NCI-H1048 (cell line): ENCODE results near the gene KLHL24.
"Not testable (repeated sequence)": the region's sequence is repeated elsewhere in the genome, so short reads cannot be mapped to it uniquely, and the experiment has no call there.

ENCODE experiments used
- DNase-seq: peaks from one replicate; lab custom pipeline; 2025; lab: John Stamatoyannopoulos, UW

KLHL24 gene, protein sequence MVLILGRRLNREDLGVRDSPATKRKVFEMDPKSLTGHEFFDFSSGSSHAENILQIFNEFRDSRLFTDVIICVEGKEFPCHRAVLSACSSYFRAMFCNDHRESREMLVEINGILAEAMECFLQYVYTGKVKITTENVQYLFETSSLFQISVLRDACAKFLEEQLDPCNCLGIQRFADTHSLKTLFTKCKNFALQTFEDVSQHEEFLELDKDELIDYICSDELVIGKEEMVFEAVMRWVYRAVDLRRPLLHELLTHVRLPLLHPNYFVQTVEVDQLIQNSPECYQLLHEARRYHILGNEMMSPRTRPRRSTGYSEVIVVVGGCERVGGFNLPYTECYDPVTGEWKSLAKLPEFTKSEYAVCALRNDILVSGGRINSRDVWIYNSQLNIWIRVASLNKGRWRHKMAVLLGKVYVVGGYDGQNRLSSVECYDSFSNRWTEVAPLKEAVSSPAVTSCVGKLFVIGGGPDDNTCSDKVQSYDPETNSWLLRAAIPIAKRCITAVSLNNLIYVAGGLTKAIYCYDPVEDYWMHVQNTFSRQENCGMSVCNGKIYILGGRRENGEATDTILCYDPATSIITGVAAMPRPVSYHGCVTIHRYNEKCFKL

DNA sequence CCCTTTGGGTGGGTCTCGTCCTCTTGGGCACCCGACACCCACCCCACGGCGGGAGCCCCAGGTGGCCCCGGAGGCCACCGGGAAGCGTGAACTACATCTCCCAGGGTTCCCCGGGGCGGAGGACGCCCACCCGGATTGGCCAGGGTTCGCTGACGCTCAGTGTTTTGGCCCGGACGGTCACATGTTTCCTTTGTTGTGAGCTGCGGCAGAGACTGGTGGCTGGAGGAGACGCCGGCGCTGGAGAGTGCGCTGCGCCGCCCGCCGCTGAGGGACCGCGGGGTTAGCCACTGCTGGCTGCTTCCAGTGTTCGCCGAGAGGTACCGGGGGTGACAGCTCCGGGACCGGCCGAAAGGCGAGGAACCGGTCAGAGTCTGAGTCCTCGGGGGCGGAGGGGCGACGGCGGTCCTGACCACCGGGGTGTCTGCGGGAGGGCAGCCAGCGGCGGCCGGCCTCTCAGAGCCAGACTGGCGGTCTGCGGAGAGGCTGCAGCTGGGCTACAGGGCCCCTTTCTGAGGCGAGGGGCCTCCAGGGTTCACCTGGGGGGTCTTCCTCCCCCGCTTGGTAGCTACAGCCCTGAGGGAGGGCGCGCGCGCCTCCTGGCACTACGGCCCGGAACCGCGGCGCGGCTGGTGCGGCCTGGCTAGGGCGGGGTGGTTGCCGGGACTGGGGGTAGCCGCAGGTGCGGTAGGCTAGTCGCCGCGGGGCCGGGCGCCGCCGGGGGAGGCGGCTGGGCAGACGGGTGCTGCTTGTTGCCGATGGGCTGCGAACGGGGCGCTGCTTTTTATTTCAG, at the start of gene KLHL24:
Gene KLHL24, plus strand, starts transcription at position 193 of the 790 bp plus-strand sequence. CDS start 14,734 bp downstream, outside the sequence.
- DNase-seq: peak; percentile 86

DNA sequence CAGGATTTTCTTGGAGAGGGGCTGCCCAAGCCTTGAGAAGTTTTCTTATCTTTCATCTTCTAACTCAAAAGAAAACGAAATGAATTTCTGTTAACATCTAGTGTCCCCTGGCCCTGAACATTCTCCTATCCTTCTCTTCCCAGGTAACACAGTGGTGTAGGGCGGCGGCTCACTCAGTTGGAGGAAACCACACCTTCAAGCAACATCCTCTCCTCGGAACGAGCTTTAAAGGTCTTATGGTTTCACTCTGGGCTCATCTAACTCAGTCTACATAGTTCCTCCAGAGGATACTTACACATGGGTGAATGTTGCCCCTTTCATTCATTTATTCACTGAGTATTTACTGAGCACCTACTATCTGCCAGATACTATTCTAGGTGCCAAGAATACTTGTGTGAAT, 48.9 kb upstream of the KLHL24 start:
- DNase-seq: no peak

DNA sequence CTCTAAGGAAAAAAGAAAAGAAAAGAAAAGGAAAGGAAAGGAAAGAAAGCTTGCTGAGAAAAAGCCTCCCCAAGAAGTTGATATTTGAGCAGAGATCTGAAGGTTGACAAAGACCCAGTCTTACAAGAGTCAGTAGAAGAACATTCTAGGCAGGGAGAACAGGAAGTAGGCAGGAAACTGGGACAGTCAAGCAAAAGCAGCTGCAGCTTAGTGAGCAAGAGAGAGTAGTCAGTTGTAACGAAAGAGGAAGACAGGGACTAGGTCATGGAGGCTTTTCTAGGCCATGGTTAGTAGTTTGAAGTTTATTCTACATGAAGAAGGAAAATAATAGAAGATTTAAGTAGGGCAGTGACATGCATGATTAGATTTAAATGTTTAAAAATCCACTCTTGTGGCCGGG, 48.1 kb upstream of the KLHL24 start:
- DNase-seq: no peak

DNA sequence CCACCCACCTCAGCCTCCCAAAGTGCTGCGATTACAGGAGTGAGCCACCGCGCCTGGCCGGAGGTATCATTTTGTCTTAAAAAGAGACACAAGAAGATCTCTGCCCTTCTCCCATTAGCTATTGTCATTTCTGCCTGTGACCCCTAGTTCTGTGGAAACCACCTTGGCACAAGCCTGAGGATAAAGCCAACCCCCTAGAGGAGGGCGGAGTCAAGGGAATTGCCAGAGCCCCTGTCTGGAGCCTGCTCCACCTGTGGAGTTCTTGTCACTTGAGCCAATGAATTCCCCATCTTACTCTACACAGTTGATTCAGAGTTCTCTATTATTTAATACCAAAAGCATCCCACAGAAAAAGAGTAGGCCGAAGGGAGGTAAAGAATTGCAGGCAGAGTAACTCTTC, 45.0 kb upstream of the KLHL24 start:
- DNase-seq: no peak

DNA sequence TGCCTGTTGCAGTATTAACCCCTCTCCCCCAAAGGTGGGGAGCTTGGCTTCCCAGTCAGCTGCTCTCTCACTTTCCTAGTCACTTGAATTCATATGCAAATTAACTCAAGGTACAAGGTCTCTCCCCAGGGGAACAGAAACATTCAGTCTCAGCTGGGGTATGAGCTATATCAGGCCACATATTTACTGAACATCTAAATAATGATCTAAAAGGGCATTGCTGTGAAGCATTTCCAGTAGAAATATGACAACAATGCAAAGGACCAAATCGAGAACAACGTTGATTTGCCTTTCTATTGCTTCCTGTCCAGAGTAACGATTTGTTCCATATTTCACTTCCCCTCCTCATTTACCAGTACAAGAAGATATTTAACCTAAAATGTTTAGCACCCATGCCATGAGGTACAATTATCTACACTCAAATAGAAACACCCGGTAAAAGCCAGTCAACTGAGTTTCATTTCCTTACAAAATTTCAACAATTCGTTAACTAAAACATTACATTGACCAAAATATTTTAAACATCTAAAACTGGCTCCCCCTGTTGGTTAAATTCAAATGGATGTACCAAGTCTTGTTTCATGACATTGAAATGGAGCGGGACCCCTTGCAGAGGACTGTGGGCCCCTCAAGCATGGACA, 43.4 kb upstream of the KLHL24 start:
- no peak for DNase-seq

DNA sequence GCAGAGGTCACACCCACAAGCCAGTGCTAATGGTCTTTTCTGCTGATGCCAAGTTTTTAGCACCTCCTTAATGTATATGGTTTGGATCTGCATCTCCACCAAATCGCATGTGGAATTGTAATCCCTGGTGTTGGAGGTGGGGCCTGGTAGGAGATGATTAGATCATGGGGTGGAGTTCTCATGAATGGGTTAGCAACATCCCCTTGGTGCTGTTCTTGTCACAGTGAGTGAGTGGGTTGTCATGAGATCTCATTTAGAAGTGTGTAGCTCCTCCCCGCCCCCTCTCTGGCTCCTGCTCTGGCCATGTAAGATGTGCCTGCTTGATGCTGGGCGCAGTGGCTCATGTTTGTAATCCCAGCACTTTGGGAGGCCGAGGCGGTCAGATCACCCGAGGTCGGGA, 42.6 kb upstream of the KLHL24 start:
- DNase-seq: no peak

DNA sequence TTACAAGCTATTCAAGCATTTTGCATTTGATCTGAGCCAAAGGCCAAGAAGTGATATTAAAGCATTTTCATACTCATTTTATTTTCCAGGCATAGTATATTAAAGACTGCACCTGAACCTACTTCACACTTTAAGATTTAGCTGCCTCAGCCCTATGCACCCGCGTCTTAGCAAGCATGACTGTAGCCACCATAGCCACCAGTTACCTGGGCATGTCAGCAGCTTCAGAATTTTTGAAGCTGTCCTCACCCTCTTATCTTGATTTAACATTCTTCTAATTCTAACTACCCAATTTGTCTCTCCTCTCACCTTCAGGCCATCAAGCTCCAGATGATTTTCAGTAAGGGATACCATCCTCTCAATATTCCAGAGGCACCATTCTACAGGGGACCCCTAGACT, 40.8 kb upstream of the KLHL24 start:
- no peak for DNase-seq

DNA sequence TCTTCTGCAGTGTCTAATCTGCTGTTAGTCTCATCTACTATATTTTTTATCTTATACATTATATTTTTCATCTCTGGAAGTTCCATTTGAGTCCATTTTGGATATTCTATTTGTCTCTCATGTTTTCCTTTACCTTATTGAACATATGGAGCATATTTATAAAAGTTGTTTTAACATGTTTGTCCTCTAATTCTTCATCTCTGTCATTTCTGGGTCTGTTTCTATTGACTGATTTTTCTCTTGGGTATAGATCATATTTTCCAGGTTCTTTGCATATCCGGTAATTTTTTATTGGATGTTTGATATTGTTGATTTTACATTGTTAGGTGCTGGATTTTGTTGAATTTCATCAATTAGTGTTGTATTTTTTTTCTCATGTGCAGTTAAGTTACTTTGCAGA, 37.5 kb upstream of the KLHL24 start:
- no peak for DNase-seq

DNA sequence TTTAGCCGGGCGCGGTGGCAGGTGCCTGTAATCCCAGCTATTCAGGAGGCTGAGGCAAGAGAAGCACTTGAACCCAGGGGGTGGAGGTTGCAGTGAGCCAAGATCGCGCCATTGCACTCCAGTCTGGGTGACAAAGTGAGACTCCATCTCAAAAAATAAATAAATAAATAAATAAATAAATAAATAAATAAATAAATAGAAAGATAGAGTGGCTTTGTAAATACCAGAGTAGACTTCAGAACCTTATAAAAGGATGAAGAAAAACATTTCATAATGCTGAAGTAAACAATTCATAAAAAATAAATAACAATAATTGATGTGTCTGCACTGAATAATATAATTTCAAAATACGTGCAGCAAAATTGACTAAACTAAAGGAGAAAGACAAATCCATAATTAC, 24.1 kb upstream of the KLHL24 start:
- DNase-seq: not testable (repeated sequence)

DNA sequence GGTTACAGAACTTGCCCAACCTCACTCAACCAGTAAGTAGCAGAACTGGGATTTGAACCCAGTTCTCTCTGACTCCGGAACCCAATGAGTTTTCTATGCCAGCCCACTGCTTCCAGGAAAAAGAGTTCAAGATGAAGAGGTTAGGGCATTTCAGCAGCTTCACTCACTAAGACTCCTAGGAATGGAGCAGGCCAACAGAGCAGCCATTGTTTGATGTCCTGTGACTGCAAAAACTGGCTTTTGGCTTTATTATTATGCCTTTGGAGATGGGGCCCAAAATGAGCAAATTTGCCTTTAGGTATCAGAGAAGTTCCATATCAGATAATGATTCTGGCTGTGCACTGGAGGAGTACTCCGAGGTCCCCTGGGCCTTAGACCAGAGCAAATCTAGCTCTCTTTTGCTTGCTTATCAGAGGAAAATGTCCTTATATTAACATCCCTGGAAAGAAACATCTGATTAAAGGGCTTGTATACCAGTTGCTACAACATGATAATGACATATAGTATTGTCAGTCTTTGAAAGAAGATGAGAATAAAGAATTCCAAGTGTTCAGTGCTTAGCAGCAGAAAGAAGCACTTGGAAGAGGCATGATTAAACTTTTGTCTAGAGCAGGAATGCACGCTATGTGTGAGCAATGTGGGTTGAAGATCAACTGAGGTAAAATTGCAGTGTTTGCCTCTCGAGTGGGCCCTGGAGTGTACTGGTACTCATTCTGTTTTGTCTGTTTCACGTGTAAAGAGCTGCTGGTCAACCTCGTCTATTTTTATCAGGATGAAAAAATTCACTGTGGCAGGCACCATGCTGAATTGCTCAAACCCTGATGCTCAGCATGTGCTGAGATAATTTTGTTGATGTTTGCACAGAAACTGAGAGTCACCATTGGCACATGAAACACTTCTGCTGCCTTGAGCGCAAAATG, 21.8 kb upstream of the KLHL24 start:
- DNase-seq: no peak

DNA sequence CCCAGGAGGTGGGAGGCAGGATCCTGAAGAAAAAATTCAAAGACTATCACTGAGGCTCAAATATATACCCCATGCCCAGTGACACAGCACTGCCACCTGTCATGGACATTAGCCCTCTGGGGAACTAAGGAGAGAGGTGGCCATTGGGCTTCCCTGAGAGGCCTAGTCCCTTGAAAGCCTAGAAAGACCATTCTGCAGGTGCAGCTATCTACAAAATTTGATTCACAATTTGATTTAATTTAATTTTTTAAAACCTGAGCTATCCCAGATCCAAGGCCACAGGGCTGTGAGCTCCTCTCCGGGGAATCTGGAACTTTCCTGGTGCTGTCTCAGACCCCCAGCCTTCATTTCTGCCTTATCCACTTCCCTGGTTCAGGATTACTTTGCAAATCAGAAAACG, 16.9 kb upstream of the KLHL24 start:
- DNase-seq: no peak

DNA sequence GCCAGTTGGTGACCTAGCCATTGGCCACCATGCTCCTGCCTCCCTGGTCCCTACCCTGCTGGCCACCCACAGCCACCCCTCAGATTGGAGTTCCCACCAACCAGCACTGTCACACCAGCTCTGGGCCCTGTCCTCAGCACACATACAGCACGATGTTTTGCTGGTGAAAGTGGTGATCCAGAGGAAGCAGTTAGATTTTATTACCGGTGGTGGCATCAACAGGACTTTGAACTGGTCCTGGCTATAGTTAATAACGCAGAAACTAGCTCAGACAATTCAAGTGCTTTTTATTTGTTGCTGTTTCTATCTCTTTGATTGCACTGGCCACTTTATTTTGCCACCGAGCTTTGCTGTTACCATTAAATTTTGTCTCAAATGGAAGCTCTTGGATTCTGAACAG, 16.4 kb upstream of the KLHL24 start:
- DNase-seq: no peak

DNA sequence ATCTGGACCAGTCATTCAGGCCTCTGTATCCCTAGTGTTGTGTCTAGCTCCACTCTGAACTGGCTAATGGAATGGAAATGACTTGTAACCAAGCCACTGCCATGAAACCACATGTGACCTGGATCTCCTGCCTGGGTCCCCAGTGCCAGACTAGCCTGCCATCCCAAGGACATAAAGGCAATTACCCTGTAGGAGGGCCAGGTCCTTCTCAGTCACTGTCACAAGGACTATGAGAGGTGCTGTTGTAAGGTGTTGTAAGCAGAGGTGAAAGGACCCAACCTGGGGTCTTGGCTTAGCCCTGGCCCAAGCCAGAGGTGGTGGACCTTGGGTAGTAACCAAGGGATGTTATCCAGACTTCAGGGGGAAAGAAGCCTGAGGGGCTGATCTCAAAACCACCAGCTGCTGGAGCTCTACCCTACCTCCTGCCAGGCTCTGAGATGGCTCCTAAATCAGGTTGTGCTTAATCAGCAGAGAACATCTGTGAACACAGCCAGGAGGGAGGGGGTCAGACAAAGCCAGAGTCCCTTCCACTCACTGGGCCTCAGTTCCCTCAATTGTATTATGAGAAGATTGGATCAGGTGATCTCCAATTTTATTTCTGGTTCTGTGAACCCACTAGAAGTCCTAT, 15.7 kb upstream of the KLHL24 start:
- no peak for DNase-seq

DNA sequence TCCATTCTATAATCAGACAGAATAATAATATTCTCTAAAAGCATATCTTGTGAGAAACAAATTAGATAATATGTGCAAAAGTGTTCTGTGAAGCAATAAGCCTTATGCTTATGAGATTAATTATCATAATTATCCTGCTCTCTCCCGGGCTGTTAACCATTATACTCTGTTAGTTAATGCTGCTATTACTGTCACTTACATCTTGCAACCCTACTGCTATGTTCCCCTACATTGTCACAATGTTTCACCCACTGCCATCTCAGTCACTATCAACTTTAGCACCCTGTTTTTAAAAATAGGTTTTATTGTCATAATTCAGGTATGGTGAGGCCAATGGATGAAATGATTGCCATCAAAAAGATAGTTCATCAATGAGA, 15.2 kb upstream of the KLHL24 start:
- no peak for DNase-seq

DNA sequence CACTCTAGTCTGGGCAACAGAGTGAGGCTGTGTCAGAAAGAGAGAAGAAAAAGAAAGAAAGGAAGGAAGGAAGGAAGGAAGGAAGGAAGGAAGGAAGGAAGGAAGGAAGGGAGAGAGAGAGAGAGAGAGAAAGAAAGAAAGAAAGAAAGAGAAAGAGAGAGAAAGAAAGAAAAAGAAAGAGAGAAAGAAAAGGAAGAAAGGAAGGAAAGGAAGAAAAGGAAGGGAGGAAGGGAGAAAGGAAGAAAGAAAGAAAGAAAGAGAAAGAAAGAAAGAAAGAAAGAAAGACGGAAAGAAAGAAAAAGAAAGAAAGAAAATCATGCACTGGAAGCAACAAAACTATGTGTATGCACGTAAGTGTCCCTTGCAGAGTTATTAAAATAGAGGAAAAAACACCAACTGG, 12.9 kb upstream of the KLHL24 start:
- DNase-seq: not testable (repeated sequence)

DNA sequence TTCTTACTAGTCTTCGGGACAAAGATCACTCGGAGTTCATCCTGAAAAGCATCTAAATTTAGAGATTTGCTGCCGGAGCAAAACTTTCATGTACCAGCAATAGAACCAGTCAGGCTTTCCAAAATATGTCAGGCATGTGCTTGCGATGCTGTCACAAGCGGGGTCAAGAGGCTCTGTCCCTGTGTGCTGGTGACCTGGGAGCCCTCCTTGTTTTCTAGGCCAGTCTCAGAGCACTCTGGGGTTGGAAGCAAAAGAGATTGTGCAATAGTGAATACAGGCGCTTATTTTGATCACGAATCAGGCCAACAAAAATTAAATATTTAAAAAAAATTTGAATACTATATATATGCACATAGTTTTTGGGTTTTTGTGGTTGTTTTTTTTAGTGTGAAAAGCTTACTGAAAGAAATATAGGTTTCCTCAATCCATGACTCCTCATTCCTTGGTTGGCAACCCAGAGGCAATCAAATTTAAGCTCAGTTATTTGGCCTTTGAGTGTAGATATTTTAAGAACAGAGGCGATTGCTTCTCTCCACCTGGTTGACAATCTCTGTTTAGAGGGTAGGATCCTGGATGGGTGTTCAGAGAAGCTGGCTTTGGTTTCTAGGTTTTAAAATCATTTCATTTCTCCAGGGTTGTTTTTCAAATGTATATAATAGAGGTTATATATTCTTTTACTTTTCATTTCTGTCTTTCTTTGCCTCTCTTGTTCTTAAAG, 8.4 kb upstream of the KLHL24 start:
- DNase-seq: no peak

DNA sequence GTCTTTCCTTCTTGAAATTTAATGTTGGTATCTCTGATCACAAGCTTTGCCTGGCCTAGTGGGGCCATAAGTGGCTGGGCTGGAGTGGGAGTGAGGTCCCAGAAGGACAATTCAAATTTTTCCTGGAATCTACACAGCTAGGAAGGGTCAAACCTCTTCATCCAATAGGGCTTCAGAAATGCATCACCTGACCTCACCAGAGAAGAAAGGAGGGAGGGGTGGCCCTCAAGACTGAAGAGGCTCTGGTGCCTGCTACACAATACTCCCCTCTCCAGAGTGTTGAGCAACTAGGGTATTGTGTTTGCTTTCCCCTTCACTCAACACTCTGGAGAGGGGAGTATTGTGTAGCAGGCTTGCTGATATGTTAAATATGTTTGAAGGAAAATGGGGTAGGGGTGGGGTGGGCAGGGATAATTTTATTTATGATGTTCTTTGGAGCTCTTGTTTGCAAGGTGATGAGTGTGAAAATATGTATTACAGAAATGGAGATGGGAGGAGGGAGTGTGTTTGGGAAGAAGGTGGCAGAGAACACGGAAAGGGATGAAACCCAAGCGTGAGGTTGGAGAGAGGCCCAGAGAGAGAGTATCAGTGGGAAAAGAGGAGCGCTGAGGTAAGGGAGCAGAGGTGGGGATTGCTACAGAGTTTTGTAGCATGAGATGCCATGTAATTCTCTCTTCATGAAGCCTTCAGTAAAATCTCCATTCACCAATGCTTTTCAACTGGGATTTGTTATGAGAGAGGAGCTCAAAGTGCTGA, 5.7 kb upstream of the KLHL24 start:
- DNase-seq: no peak

DNA sequence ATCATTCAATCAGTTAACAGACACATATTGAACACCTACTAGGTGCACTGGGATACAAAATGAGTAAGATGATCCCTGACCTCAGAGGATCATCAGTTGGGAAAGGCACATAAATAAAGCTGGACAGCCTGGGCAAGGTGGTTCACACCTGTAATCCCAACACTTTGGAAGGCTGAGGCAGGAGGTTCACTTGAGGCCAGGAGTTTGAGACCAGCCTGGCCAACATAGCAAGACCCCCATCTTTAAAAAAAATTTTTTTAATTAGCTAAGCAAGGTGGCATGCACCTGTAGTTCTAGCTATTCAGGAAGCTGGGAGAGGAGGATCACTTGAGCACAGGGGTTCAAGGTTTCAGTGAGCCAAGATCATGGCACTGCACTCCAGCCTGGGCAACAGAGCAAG, 3.7 kb upstream of the KLHL24 start:
- no peak for DNase-seq

DNA sequence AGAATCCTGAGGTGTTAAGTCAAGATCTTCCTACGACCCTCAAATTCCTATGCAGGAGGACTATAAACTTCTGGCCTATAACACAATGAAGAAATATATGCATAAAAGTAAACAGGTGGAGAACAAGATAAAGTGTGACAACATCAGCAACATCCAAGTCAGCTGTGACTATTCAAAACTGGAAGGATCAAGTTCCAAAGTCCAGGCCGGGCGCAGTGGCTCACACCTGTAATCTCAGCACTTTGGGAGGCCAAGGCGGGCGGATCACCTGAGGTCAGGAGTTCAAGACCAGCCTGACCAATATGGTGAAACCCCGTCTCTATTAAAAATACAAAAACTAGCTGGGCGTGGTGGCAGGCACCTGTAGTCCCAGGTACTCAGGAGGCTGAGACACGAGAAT, 2.7 kb upstream of the KLHL24 start:
- not testable (repeated sequence) for DNase-seq

DNA sequence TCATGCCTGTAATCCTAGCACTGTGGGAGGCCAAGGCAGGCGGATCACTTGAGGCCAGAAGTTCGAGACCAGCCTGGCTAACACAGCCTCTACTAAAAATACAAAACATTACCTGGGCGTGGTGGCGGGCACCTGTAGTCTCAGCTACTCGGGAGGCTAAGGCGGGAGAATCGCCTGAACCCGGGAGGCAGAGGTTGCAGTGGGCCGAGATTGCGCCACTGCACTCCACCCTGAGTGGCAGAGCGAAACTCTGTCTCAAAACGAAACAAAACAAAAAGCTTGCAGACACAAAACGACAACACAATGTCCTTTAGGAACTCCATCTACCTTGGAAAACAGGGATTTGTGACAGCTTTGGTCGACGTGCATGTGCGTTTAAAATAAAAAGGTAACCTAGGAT, 716 bp upstream of the KLHL24 start:
- no peak for DNase-seq
